ENCODE measurements around the gene FAM117A.

The FAM117A gene

DNA sequence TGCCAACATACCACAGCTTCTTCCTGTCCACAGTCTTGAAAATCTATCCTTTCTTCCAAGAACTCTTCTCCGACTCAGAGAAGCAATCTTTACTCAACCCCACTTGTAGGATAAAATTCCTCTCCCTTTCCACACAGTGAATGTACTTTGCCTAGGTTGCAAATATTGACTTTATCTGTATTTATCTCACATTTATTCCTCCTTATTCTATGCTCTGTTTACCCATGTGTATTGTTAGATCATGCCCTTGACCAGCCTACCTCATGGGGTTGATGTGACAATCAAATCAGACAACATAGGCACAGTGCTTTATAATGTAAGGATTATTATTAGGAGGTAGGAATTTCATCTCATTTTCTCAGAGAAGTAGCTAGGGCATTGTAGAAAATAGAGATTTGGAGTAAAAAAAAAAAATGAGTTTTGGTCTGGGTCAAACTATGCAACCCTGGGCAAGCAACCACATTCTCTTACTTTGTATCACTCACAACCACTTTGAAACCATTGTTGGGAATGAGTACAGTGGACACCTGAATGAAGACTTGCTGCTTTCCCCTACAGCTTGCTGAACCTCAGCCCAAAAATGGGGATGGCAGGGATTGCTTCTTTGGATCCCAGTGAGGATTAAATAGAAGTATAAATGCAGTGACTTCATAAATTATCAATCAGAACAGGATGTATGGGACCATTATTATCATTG lies 47.1 kb downstream of the FAM117A start:
- Histone ChIP-seq H3K27ac (no peak overlapping the region), H3K4me3 (no peak overlapping the region)
- DNase-seq (ENCODE audit: low spot score), result no peak
- no peak for TF ChIP-seq CTCF (IDR thresholded peaks at IDR 0.05)

GRCh38 chr17:49715717-49716279 lies 48.1 kb downstream of the FAM117A start:
- Histone ChIP-seq H3K27ac (no peak overlapping the region), H3K4me3 (no peak overlapping the region)
- TF ChIP-seq CTCF (IDR thresholded peaks at IDR 0.05), result no peak
- DNase-seq (ENCODE audit: low spot score), result no peak

GRCh38 chr17:49715216-49715615 lies 48.7 kb downstream of the FAM117A start:
- H3K27ac ChIP-seq, result no peak overlapping the region
- no peak for TF ChIP-seq CTCF (IDR thresholded peaks at IDR 0.05)
- no peak overlapping the region for H3K4me3 ChIP-seq
- no peak for DNase-seq (ENCODE audit: low spot score)

DNA sequence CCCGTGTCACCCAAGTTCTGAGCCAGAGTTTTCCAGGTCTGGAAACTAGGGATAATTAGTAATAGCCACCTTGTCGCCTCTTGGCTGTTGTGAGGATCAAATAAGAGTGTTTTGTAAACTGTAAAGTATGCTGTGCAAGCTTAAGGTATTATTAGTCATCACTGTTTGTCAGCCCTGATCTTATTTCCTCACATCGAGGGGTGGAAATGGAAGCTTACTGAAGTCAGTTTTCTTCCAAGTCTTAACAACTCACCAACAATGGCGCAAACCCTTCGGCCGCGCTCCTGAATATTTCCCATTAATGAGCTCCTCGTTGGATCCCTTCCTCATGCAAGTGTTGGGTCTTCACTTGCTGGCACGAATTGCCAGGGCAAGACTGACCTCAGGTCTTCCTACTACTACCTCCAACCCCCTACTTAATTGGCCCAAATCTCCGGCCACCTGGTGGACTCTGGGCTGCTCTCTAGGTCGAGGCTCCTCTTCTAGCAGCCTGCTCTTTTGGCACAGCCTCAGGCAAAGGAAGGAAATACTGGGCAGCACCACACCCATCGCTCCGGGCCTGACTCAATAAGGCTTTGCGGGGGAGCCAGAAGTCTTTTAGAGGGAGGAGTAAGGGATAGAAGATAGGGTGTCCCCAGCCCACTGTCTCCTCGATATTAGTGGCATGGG lies 55.3 kb downstream of the FAM117A start:
- DNase-seq (ENCODE audit: low spot score), result no peak
- TF ChIP-seq CTCF (IDR thresholded peaks at IDR 0.05), result no peak
- peak overlapping the region; percentile 83 to 92 for H3K27ac ChIP-seq
- peak overlapping the region; percentile 84 for H3K4me3 ChIP-seq

DNA sequence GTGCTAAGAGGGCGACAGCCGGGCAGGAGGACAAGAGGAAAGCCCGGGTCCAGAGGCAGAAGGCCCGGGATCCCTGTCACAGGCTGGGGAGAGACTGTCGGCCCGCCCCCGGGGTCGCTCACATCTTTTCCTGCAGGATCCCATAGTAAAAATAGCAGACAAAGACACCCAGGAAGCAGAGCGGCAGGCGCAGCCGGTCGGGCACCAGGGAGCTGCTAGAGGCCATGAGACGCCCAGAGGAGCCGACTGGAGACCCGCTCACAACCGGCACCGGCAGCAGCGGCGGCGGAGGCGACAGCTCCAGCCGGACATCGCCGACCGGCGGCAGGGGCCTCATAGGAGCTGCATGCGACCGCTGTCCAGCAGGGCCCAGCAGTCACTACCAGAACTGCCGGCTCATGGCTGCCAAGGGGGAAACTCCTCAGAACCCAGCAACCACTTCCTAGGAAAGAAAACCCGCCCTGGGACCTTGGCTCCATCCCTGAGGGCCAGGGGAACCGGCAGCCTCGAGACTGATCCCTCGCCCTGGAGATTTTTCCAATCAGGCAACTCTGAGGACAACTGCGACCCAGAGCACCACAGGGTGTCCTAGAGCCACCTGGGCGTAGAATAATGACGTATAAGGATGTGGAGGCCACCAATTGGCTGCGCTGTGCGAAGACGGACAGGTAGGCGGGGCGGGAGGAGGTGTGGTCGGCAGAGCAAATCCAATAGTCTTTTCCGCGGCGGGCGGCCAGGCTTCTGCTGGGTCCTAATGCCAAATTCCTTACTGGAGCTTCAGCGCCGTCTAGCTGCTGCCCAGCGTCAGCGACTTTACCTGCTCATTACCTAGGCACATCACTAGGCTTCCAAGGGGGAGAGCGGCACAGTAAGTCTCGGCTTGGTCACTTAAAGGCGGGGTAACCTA lies 56.1 kb downstream of the FAM117A start, which contains the start of gene SLC35B1:
SLC35B1 (minus strand) TSS at position 357 of the 907 bp plus-strand sequence; CDS start at position 226, 131 bp downstream.
- TF ChIP-seq CTCF (IDR thresholded peaks at IDR 0.05), result peak; percentile 43
- H3K27ac ChIP-seq, result peak within 1 kb of the TSS; percentile 83 to 92
- H3K4me3 ChIP-seq, result peak within 1 kb of the TSS; percentile 84
- DNase-seq (ENCODE audit: low spot score), result peak; percentile 98

DNA sequence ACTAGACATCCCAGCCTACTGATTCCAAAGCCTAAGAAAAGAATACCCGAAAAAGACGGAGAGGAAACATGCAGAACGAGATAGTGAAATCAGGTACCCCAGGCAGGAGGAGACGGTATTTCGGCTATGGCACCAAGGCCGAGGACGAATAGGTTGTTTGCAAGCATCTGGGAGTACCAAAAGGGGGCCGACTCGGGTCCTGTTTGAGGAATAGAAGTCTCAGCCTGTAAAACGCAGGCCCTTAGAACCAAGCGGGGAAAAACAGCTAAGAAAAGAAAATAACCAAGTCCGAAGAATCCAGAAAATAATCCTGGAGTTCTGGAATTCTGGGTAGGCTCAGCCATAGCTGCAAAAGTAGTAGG lies 56.7 kb downstream of the FAM117A start:
- Histone ChIP-seq H3K4me3 (peak overlapping the region; percentile 84), H3K27ac (peak overlapping the region; percentile 83 to 92)
- DNase-seq (ENCODE audit: low spot score), result no peak
- TF ChIP-seq CTCF (IDR thresholded peaks at IDR 0.05), result no peak
